Effector memory CD4-positive, alpha-beta T cell (primary cell): ENCODE results near the gene HLA-E.
A peak's percentile ranks its signal among the peaks of the same experiment; 100 is the strongest.
"Not testable (repeated sequence)": the region's sequence is repeated elsewhere in the genome, so short reads cannot be mapped to it uniquely, and the experiment has no call there.

Source experiments
- DNase-seq, 3 donors: peaks; one replicate each; pipeline ENCODE4 v3.0.0-alpha.2; 2020
- H3K27ac ChIP-seq: 2 replicates; pipeline ENCODE4 v1.7.0; 2013; ENCODE audit warnings: mild to moderate bottlenecking, low read length, moderate library complexity; ENCODE audit not compliant: insufficient read depth, poor library complexity, severe bottlenecking
- H3K27me3 ChIP-seq: replicated peaks from 2 replicates; pipeline ENCODE4 v1.7.0; 2013; ENCODE audit warnings: mild to moderate bottlenecking, low read length; ENCODE audit not compliant: insufficient read depth, control insufficient read depth, poor library complexity, severe bottlenecking
- H3K36me3 ChIP-seq: 2 replicates; pipeline ENCODE4 v1.7.0; 2013; ENCODE audit warnings: mild to moderate bottlenecking, low read length, moderate library complexity; ENCODE audit not compliant: control insufficient read depth, insufficient read depth
- H3K4me1 ChIP-seq: 2 replicates; pipeline ENCODE4 v1.7.0; 2013; ENCODE audit warnings: low read length, mild to moderate bottlenecking; ENCODE audit not compliant: control insufficient read depth, insufficient read depth, poor library complexity, severe bottlenecking
- H3K4me3 ChIP-seq: 2 replicates; pipeline ENCODE4 v1.7.0; 2013; ENCODE audit warnings: low read length, low read depth, mild to moderate bottlenecking; ENCODE audit not compliant: insufficient read depth, poor library complexity, severe bottlenecking
- H3K9me3 ChIP-seq: 2 replicates; pipeline ENCODE4 v1.7.0; 2013; ENCODE audit warnings: mild to moderate bottlenecking, low read length, moderate library complexity; ENCODE audit not compliant: control insufficient read depth

The HLA-E gene

DNA sequence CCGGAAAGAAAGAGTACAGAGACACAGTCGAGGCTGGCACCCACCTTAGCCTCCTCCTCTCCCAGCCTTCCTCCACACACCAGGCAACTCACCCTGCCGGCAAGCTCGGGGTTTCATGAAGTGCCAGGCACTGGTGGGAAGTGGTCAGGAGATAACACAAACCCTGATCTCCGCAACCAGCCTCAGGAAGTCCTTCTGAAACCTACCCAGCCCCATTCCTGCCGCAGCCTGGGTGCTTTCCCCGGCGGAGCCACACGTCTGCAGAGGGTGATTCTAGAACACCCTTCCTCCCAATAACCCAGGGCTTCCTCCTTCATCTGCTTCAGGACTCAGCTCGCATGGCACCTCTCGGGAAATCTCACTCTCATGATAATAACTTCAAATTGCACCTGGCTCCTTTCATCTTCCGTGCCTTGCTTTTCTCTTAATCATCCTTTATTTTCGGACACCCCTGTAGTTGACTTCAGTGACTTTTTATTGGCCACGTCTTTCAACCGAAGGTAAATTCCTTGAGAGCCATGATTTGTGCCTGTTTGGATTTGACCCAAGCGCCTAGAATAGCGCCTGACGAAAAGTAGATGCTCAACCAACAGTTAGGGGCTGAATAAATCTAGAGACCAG is 8.7 kb upstream of the HLA-E start:
- Histone ChIP-seq H3K4me3 (no peak overlapping the region), H3K4me1 (peaks cover 21% of the 10 kb centered on the region), H3K27me3 (peaks cover 14% of the 10 kb centered on the region), H3K27ac (no peak overlapping the region), H3K9me3 (no peaks in the 10 kb centered on the region), H3K36me3 (no peaks in the 10 kb centered on the region)
- DNase-seq: peak; percentile 69 to 79 (median 72)

- no peak for DNase-seq
- Histone ChIP-seq H3K4me3 (no peak overlapping the region), H3K9me3 (no peaks in the 10 kb centered on the region), H3K27me3 (peaks cover 14% of the 10 kb centered on the region), H3K4me1 (peaks cover 21% of the 10 kb centered on the region), H3K27ac (no peak overlapping the region), H3K36me3 (no peaks in the 10 kb centered on the region)
Measured at GRCh38 chr6:30481211-30481964, 7.9 kb upstream of the HLA-E start.

GRCh38 chr6:30481965-30482644 is 7.2 kb upstream of the HLA-E start:
- not testable (repeated sequence) for H3K27ac ChIP-seq, H3K4me3 ChIP-seq, H3K9me3 ChIP-seq, H3K36me3 ChIP-seq
- peaks cover 21% of the 10 kb centered on the region for H3K4me1 ChIP-seq
- peaks cover 14% of the 10 kb centered on the region for H3K27me3 ChIP-seq
- DNase-seq: peak; percentile 66 to 75 (median 68)

DNA sequence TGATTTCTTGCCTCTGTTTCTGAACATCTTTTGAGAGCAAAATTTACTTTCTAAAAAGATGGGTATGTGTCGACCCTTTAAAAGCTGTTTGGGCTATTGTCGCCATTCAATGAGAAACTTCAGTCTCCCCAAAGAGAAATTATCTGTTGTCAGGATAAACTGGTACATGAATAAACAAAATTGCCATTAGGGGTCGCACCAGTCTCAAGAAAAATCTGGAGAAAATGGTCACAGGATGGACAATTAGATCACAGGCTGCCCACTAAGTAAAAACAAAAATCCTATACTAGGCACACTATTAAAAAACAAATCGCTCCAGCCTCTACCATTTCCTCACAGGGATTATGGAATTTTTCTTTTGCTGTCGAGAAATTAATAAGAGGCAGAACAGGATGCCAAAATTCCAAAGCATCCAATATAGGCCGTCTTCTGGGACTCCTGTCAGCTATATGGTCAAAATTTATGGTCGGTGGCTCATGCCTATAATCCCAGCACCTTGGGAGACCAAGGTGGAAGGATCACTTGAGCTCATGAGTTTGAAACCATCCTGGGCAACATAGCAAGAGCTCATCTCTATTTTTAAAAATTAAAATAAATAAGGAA is 5.5 kb upstream of the HLA-E start:
- Histone ChIP-seq H3K9me3 (no peaks in the 10 kb centered on the region), H3K4me1 (peaks cover 21% of the 10 kb centered on the region), H3K4me3 (no peak overlapping the region), H3K27me3 (peaks cover 14% of the 10 kb centered on the region), H3K27ac (no peak overlapping the region), H3K36me3 (no peaks in the 10 kb centered on the region)
- no peak for DNase-seq

- Histone ChIP-seq H3K4me3 (no peak overlapping the region), H3K27ac (no peak overlapping the region), H3K36me3 (peaks cover 9% of the 10 kb centered on the region), H3K4me1 (peaks cover 23% of the 10 kb centered on the region), H3K9me3 (no peaks in the 10 kb centered on the region), H3K27me3 (peaks cover 14% of the 10 kb centered on the region)
- DNase-seq: no peak
Measured at GRCh38 chr6:30485236-30485635, 4.1 kb upstream of the HLA-E start.

GRCh38 chr6:30487926-30488325 is 1.4 kb upstream of the HLA-E start:
- Histone ChIP-seq H3K4me3 (no peak overlapping the region), H3K27ac (no peak overlapping the region), H3K9me3 (no peaks in the 10 kb centered on the region), H3K36me3 (peaks cover 35% of the 10 kb centered on the region), H3K4me1 (peaks cover 16% of the 10 kb centered on the region), H3K27me3 (no peaks in the 10 kb centered on the region)
- no peak for DNase-seq

DNA sequence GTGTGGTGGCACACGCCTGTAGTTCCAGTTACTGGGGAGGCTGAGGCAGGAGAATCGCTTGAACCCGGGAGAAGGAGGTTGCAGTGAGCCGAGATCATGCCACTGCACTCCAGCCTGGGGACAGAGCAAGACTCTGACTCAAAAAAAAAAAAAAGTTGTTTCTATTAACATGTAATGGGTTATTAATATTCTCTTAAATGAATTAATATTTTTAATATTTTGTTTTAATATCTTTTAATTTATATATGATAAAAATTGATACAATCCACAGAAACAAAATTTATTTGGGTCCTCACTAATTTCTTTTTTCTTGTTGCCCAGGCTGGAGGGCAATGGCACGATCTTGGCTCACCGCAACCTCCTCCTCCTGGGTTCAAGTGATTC is 620 bp upstream of the HLA-E start:
- peaks cover 24% of the 10 kb centered on the region for H3K4me1 ChIP-seq
- H3K27ac ChIP-seq: peak overlapping the region; percentile 97
- H3K36me3 ChIP-seq: peaks cover 42% of the 10 kb centered on the region
- DNase-seq, H3K27me3 ChIP-seq, H3K9me3 ChIP-seq: not testable (repeated sequence)
- H3K4me3 ChIP-seq: peak overlapping the region; percentile 99

DNA sequence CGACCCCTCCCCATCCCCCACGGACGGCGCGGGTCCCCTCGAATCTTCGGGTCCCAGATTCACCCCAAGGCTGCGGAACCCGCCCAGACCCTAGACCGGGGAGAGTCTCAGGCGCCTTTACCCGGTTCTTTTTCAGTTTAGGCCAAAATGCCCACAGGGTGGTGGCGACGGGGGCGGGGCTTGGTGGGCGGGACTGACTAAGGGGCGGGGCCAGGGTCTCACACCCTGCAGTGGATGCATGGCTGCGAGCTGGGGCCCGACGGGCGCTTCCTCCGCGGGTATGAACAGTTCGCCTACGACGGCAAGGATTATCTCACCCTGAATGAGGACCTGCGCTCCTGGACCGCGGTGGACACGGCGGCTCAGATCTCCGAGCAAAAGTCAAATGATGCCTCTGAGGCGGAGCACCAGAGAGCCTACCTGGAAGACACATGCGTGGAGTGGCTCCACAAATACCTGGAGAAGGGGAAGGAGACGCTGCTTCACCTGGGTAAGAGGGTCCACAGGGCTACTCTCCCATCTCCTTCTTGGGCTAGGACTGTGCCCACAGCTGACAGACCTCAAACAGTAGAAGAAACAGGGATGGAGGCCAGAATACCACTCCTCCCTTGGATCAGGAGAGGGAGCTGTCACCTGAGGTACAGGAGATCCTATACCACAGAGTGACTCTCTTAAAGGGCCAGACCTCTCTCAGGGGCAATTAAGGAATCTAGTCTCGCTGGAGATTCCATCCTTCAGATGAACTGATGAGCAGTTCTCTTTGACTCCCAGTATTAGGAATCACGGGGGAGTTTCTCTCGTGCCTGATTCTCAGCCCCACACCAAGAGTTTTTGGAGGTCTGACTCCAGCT is 942 bp downstream of the HLA-E start:
- peaks cover 38% of the 10 kb centered on the region for H3K4me1 ChIP-seq
- peak; percentile 65 to 74 (median 71) for DNase-seq

DNA sequence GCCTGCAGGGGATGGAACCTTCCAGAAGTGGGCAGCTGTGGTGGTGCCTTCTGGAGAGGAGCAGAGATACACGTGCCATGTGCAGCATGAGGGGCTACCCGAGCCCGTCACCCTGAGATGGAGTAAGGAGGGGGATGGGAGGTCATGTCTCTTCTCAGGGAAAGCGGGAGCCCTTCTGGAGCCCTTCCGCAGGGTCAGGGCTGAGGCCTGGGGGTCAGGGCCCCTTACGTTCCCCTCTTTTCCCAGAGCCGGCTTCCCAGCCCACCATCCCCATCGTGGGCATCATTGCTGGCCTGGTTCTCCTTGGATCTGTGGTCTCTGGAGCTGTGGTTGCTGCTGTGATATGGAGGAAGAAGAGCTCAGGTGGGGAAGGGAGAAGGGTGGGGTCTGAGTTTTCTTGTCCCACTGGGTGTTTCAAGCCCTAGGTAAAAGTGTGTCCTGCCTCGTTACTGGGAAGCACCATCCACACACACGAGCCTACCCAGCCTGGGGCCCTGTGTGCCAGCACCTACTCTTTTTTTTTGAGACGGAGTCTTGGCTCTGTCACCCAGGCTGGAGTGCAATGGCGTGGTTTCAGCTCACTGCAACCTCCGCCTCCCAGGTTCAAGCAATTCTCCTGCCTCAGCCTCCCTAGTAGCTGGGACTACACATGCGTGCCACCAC is 2.1 kb downstream of the HLA-E start:
- Histone ChIP-seq H3K36me3 (peaks cover 42% of the 10 kb centered on the region), H3K4me1 (peaks cover 46% of the 10 kb centered on the region), H3K4me3 (peak overlapping the region; percentile 99), H3K27ac (peak overlapping the region; percentile 97)
- H3K27me3 ChIP-seq, H3K9me3 ChIP-seq, DNase-seq: not testable (repeated sequence)

More for the DNA sequence above, 942 bp downstream of the HLA-E start:
- no peaks in the 10 kb centered on the region for H3K9me3 ChIP-seq
- peaks cover 42% of the 10 kb centered on the region for H3K36me3 ChIP-seq
- peak overlapping the region; percentile 99 for H3K4me3 ChIP-seq
- H3K27me3 ChIP-seq: no peaks in the 10 kb centered on the region
- peak overlapping the region; percentile 97 for H3K27ac ChIP-seq
